Measurements from ENCODE around the gene UBE2O.

- TF ChIP-seq CTCF (IDR thresholded peaks at IDR 0.05), result no peak
- TF ChIP-seq EZH2phosphoT487 (IDR thresholded peaks at IDR 0.05; ENCODE audit: borderline replicate concordance, low read depth), result no peak
- no peak for TF ChIP-seq PBX3 (IDR thresholded peaks at IDR 0.05)
- TF ChIP-seq TEAD4 (IDR thresholded peaks at IDR 0.05; ENCODE audit: borderline replicate concordance, insufficient read depth), result no peak
- no peak for TF ChIP-seq POLR2AphosphoS5 (IDR thresholded peaks at IDR 0.05; ENCODE audit: low read depth, low read length)
- TF ChIP-seq YY1 (IDR thresholded peaks at IDR 0.05; ENCODE audit: low read depth), result no peak
- no peak for TF ChIP-seq USF2 (IDR thresholded peaks at IDR 0.05; ENCODE audit: borderline replicate concordance, low read depth, low read length)
- TF ChIP-seq GATA2 (CRISPR knock-in tag; IDR thresholded peaks at IDR 0.05), result no peak
- TF ChIP-seq RCOR1 (IDR thresholded peaks at IDR 0.05; ENCODE audit: low read length), result no peak
- TF ChIP-seq SMC3 (IDR thresholded peaks at IDR 0.05; ENCODE audit: low read depth, low read length), result no peak
- TF ChIP-seq NFIC (IDR thresholded peaks at IDR 0.05; ENCODE audit: borderline replicate concordance), result no peak
- TF ChIP-seq FOXM1 (IDR thresholded peaks at IDR 0.05; ENCODE audit: low read depth), result no peak
- TF ChIP-seq RXRA (IDR thresholded peaks at IDR 0.05; ENCODE audit: borderline replicate concordance, low read depth), result no peak
- no peak for TF ChIP-seq TAF1 (IDR thresholded peaks at IDR 0.05; ENCODE audit: borderline replicate concordance, low read depth, low read length)
These were observed 16.4 kb upstream of the UBE2O start for GRCh38 chr17:76469076-76469990.

All from SK-N-SH (cell line).